ENCODE measurements around the gene F2RL3. TPM values are rescaled to one million over a fixed set of nuclear protein-coding genes. Genes with fewer than 3 reads are reported as not detected.

The F2RL3 gene
- total and polyA plus RNA-seq, 2 of the 8 experiments (the other 6 are each of a cell fraction or from before 2014, with no cell fraction given) = not detected

- no peak for TF ChIP-seq CHD7 (IDR thresholded peaks at IDR 0.05; ENCODE audit: insufficient replicate concordance, low read length)
- no peak for TF ChIP-seq MAFK (IDR thresholded peaks at IDR 0.05; ENCODE audit: low read depth, low read length)
- TF ChIP-seq, protein P1, sequence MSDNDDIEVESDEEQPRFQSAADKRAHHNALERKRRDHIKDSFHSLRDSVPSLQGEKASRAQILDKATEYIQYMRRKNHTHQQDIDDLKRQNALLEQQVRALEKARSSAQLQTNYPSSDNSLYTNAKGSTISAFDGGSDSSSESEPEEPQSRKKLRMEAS (IDR thresholded peaks at IDR 0.05) = no peak
- TF ChIP-seq TBP (IDR thresholded peaks at IDR 0.05; ENCODE audit: low read depth, low read length) = no peak
- no peak for TF ChIP-seq CBX8 (IDR thresholded peaks at IDR 0.05; ENCODE audit: borderline replicate concordance, low read depth, low read length)
- TF ChIP-seq TCF12 (IDR thresholded peaks at IDR 0.05; ENCODE audit: low read depth, low read length) = no peak
- TF ChIP-seq BCL11A (IDR thresholded peaks at IDR 0.05; ENCODE audit: low read depth in 2 of 2, low read length in 2 of 2) = no peak
- TF ChIP-seq CEBPB (IDR thresholded peaks at IDR 0.05; ENCODE audit: low read depth, low read length) = no peak
- no peak for TF ChIP-seq SUZ12 (IDR thresholded peaks at IDR 0.05; ENCODE audit: low read length)
- no peak for TF ChIP-seq RBBP5 (IDR thresholded peaks at IDR 0.05; ENCODE audit: borderline replicate concordance, low read depth, low read length)
Measured at GRCh38 chr19:16931306-16931705, 42.5 kb downstream of the F2RL3 start (continued).

Measured in H1 (cell line).